Astrocyte (in vitro differentiated cells and primary cell): Measurements from ENCODE around the gene FBXO44. TPM values are rescaled to one million over a fixed set of nuclear protein-coding genes. Genes with fewer than 3 reads are reported as not detected.

ENCODE experiments used
- DNase-seq: peaks from one replicate; pipeline ENCODE4 v3.0.0-alpha.2; 2010; ENCODE audit warnings: low read depth
- FAIRE-seq: peaks from 2 replicates; lab custom pipeline; 2011; peaks lifted over from hg19 to GRCh38; lab: Jason Lieb, UNC
- H2AFZ ChIP-seq: 2 replicates; pipeline ENCODE4 v1.6.0; 2012; ENCODE audit warnings: low read depth, low read length, inconsistent platforms
- H3K27ac ChIP-seq: 2 replicates; pipeline ENCODE4 v1.5.1; 2011; ENCODE audit warnings: low read depth, low read length, inconsistent platforms
- H3K27me3 ChIP-seq: 2 replicates; pipeline ENCODE4 v1.6.0; 2011; ENCODE audit warnings: low read length, inconsistent platforms; ENCODE audit not compliant: insufficient read depth
- H3K36me3 ChIP-seq: 2 replicates; pipeline ENCODE4 v1.5.1; 2011; ENCODE audit warnings: low read length, inconsistent platforms; ENCODE audit not compliant: insufficient read depth
- H3K4me1 ChIP-seq: 2 replicates; pipeline ENCODE4 v1.5.1; 2011; ENCODE audit warnings: low read length, inconsistent platforms; ENCODE audit not compliant: insufficient read depth
- H3K4me2 ChIP-seq: 2 replicates; pipeline ENCODE4 v1.6.0; 2012; ENCODE audit warnings: low read length, inconsistent platforms
- H3K4me3 ChIP-seq: 2 replicates; pipeline ENCODE4 v1.5.1; 2011; ENCODE audit warnings: low read depth, mild to moderate bottlenecking, low read length, inconsistent platforms; ENCODE audit not compliant: insufficient read depth
- H3K79me2 ChIP-seq: 2 replicates; pipeline ENCODE4 v1.6.0; 2012; ENCODE audit warnings: mild to moderate bottlenecking, low read length, inconsistent platforms; ENCODE audit not compliant: insufficient read depth
- H3K9ac ChIP-seq: 2 replicates; pipeline ENCODE4 v1.6.0; 2012; ENCODE audit warnings: mild to moderate bottlenecking, low read length, inconsistent platforms
- H3K9me3 ChIP-seq: 2 replicates; pipeline ENCODE4 v1.5.1; 2012; ENCODE audit warnings: low read depth, mild to moderate bottlenecking, low read length, inconsistent platforms; ENCODE audit not compliant: insufficient read depth
- H4K20me1 ChIP-seq: 2 replicates; pipeline ENCODE4 v1.6.0; 2012; ENCODE audit warnings: low read length, inconsistent platforms; ENCODE audit not compliant: insufficient read depth
- H3K27ac Mint-ChIP-seq: one replicate; pipeline ENCODE4 v1.8.0; 2021; ENCODE audit warnings: mild to moderate bottlenecking, mixed read lengths; ENCODE audit not compliant: unreplicated experiment
- H3K27me3 Mint-ChIP-seq: one replicate; pipeline ENCODE4 v1.8.0; 2021; ENCODE audit warnings: low read depth, mixed read lengths; ENCODE audit not compliant: unreplicated experiment
- H3K36me3 Mint-ChIP-seq: one replicate; pipeline ENCODE4 v1.8.0; 2021; ENCODE audit warnings: low read depth, mixed read lengths; ENCODE audit not compliant: unreplicated experiment
- H3K4me1 Mint-ChIP-seq: one replicate; pipeline ENCODE4 v1.8.0; 2021; ENCODE audit warnings: low read depth, mixed read lengths; ENCODE audit not compliant: unreplicated experiment
- H3K4me3 Mint-ChIP-seq: one replicate; pipeline ENCODE4 v1.8.0; 2021; ENCODE audit warnings: mild to moderate bottlenecking, moderate library complexity, mixed read lengths; ENCODE audit not compliant: unreplicated experiment
- H3K9me3 Mint-ChIP-seq: one replicate; pipeline ENCODE4 v1.8.0; 2021; ENCODE audit warnings: mild to moderate bottlenecking, mixed read lengths; ENCODE audit not compliant: unreplicated experiment
- EZH2 ChIP-seq: IDR thresholded peaks from 2 replicates; pipeline ENCODE4 v1.6.1; 2012; ENCODE audit warnings: mild to moderate bottlenecking, low read length, inconsistent platforms; ENCODE audit not compliant: insufficient read depth
- total RNA-seq: library from RNA; stranded (reverse); gene quantifications from 2 replicates; pipeline ENCODE4 v1.2.1, GENCODE V29; 2021
- TF ChIP-seq, protein P1 (sequence below): IDR thresholded peaks from 2 replicates; pipeline ENCODE4 v1.5.1; 2011; ENCODE audit warnings: low read depth, mild to moderate bottlenecking, inconsistent platforms, low read length, moderate library complexity; ENCODE audit not compliant: insufficient read depth

FBXO44 gene
- total RNA-seq, 1 donor from 2014 or later: 31.6 TPM

DNA sequence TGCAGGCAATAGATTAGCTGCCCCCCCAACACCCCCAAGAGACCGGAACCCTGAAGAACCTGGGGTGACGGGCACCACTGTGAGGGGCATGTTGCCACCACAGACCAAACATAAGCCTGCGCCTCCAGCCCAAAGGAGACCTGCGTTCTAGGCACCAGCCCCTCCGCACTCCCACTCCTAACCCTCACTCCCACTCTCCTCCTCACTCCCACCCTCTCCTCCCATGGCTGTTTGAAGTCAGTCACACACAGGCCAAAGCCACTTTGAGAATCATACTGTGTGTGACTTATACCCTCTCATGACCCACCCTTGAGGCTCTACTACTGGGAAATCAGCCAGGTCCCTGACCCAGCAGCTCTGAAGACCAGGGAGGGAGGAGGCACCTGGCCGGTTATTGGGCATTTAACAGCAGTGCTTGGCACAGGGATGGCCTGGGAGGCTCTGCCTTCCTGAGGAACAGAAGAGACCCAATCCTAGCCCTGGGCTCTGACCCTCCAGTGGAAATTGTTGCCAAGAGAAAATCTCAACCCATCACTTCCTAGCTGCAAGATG is 44.0 kb upstream of the FBXO44 start:
- H2AFZ ChIP-seq: no peak overlapping the region
- H3K27ac ChIP-seq: no peak overlapping the region
- Mint-ChIP-seq H3K9me3 (peaks cover 5% of the 10 kb centered on the region), H3K27me3 (peaks cover 60% of the 10 kb centered on the region), H3K27ac (no peak overlapping the region), H3K36me3 (peaks cover 1% of the 10 kb centered on the region), H3K4me3 (no peak overlapping the region), H3K4me1 (no peaks in the 10 kb centered on the region)
- H3K4me1 ChIP-seq: no peaks in the 10 kb centered on the region
- no peak overlapping the region for H3K4me2 ChIP-seq
- H3K79me2 ChIP-seq: no peaks in the 10 kb centered on the region
- FAIRE-seq (no peak), DNase-seq (no peak)
- H3K4me3 ChIP-seq: no peak overlapping the region
- no peaks in the 10 kb centered on the region for H3K36me3 ChIP-seq
- TF ChIP-seq, protein P1, sequence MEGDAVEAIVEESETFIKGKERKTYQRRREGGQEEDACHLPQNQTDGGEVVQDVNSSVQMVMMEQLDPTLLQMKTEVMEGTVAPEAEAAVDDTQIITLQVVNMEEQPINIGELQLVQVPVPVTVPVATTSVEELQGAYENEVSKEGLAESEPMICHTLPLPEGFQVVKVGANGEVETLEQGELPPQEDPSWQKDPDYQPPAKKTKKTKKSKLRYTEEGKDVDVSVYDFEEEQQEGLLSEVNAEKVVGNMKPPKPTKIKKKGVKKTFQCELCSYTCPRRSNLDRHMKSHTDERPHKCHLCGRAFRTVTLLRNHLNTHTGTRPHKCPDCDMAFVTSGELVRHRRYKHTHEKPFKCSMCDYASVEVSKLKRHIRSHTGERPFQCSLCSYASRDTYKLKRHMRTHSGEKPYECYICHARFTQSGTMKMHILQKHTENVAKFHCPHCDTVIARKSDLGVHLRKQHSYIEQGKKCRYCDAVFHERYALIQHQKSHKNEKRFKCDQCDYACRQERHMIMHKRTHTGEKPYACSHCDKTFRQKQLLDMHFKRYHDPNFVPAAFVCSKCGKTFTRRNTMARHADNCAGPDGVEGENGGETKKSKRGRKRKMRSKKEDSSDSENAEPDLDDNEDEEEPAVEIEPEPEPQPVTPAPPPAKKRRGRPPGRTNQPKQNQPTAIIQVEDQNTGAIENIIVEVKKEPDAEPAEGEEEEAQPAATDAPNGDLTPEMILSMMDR: no peak
- no peak for TF ChIP-seq EZH2
- H4K20me1 ChIP-seq: no peaks in the 10 kb centered on the region
- peaks cover 5% of the 10 kb centered on the region for H3K27me3 ChIP-seq
- H3K9ac ChIP-seq: no peak overlapping the region
- H3K9me3 ChIP-seq: peaks cover 2% of the 10 kb centered on the region

DNA sequence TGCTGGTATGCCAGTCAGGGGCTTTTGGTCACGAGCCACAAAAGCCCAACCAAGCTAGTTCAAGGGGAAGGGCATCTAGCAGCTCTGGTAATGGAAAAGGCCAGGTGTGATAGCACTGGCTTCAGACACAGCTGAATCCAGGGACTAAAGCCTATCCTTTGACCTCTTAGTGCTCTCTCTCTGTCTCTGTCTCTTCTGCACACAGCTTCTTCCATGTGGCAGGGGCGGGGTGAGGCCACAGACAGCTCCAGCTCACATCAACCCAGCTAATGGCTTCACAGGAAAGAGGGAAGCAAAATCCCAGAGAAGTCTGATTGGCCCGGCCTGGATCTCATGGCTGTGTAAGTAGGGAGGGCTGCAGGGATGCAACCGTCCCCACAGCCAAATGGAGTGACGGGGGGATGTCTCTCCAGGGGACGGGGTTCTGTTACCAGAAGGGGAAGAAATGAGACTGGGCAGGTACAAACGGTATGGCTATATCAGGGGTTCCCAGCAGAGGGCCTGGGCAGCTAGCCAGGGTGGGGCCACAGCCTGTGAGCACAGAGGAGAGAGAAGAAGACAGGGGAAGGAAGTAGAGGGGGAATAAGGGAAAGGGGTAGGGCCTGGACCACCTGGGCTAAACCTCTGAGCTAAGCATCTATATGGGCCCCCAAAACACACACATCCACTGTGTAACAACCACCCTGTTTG is 42.9 kb upstream of the FBXO44 start:
- no peak for TF ChIP-seq EZH2
- TF ChIP-seq, protein P1: no peak
- Histone ChIP-seq H2AFZ (no peak overlapping the region), H3K4me1 (no peaks in the 10 kb centered on the region), H3K27me3 (peaks cover 5% of the 10 kb centered on the region), H3K79me2 (no peaks in the 10 kb centered on the region), H3K9ac (no peak overlapping the region), H3K36me3 (no peaks in the 10 kb centered on the region), H3K9me3 (peaks cover under 1% of the 10 kb centered on the region), H3K4me2 (no peak overlapping the region), H4K20me1 (no peaks in the 10 kb centered on the region), H3K4me3 (no peak overlapping the region), H3K27ac (no peak overlapping the region)
- H3K4me1 Mint-ChIP-seq: no peaks in the 10 kb centered on the region
- DNase-seq (no peak), FAIRE-seq (no peak)
- peaks cover 67% of the 10 kb centered on the region for H3K27me3 Mint-ChIP-seq
- H3K4me3 Mint-ChIP-seq: no peak overlapping the region
- H3K27ac Mint-ChIP-seq: no peak overlapping the region
- no peaks in the 10 kb centered on the region for H3K9me3 Mint-ChIP-seq
- no peaks in the 10 kb centered on the region for H3K36me3 Mint-ChIP-seq

DNA sequence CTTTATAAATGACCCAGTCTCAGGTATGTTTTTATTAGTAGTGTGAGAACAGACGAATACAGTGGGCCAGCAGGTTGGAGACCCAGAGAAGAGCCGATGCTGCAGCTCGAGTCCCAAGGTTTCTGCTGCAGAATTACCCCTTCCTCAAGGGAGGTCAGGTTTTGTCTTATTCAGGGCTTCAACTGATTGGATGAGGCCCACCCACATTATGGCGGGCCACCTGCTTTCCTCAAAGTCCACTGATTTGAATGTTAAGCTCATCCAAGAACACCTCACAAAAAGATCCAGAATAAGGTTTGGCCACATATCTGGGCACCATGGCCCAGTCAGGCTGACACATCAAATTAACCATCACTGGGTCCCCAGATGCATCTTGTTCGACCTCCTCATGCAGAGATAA is 41.3 kb upstream of the FBXO44 start:
- H4K20me1 ChIP-seq: no peaks in the 10 kb centered on the region
- no peak overlapping the region for H3K4me3 ChIP-seq
- H3K27ac Mint-ChIP-seq: no peak overlapping the region
- no peak overlapping the region for H3K27ac ChIP-seq
- H3K9ac ChIP-seq: no peak overlapping the region
- H3K9me3 ChIP-seq: no peaks in the 10 kb centered on the region
- H3K9me3 Mint-ChIP-seq: no peaks in the 10 kb centered on the region
- no peaks in the 10 kb centered on the region for H3K4me1 Mint-ChIP-seq
- no peaks in the 10 kb centered on the region for H3K4me1 ChIP-seq
- peaks cover 77% of the 10 kb centered on the region for H3K27me3 Mint-ChIP-seq
- no peak overlapping the region for H3K4me3 Mint-ChIP-seq
- no peak overlapping the region for H3K4me2 ChIP-seq
- H2AFZ ChIP-seq: no peak overlapping the region
- H3K36me3 Mint-ChIP-seq: no peaks in the 10 kb centered on the region
- no peaks in the 10 kb centered on the region for H3K79me2 ChIP-seq
- H3K27me3 ChIP-seq: peaks cover 5% of the 10 kb centered on the region
- FAIRE-seq (no peak), DNase-seq (no peak)
- TF ChIP-seq, protein P1: no peak
- no peak for TF ChIP-seq EZH2
- H3K36me3 ChIP-seq: no peaks in the 10 kb centered on the region
